HEK293 (cell line): ENCODE measurements around the gene PHLDB1.

Experiments
- ZBTB48 ChIP-seq: fragments of 450-650 bp; formaldehyde crosslinking; IDR thresholded peaks from 2 replicates; pipeline ENCODE4 v1.5.1; 2016; ENCODE audit warnings: missing biosample characterization, missing genetic modification characterization
- ZNF549 ChIP-seq: fragments of 450-650 bp; IDR thresholded peaks from 2 replicates; pipeline ENCODE4 v1.5.1; 2018; ENCODE audit warnings: missing biosample characterization, missing genetic modification characterization, mild to moderate bottlenecking, inconsistent platforms, moderate library complexity
- ZNF558 ChIP-seq: fragments of 450-650 bp; formaldehyde crosslinking; IDR thresholded peaks from 2 replicates; pipeline ENCODE4 v1.5.1; 2016; ENCODE audit warnings: missing biosample characterization, missing genetic modification characterization
- TF ChIP-seq, protein P1 (sequence below): fragments of 450-650 bp; formaldehyde crosslinking; IDR thresholded peaks from 2 replicates; pipeline ENCODE4 v1.5.1; 2016; ENCODE audit warnings: missing biosample characterization, missing genetic modification characterization, low read depth

- TF ChIP-seq ZBTB48 (tag by site-specific recombination) (no peak), ZNF549 (tag by site-specific recombination) (no peak), ZNF558 (tag by site-specific recombination) (no peak)
- TF ChIP-seq, protein P1, sequence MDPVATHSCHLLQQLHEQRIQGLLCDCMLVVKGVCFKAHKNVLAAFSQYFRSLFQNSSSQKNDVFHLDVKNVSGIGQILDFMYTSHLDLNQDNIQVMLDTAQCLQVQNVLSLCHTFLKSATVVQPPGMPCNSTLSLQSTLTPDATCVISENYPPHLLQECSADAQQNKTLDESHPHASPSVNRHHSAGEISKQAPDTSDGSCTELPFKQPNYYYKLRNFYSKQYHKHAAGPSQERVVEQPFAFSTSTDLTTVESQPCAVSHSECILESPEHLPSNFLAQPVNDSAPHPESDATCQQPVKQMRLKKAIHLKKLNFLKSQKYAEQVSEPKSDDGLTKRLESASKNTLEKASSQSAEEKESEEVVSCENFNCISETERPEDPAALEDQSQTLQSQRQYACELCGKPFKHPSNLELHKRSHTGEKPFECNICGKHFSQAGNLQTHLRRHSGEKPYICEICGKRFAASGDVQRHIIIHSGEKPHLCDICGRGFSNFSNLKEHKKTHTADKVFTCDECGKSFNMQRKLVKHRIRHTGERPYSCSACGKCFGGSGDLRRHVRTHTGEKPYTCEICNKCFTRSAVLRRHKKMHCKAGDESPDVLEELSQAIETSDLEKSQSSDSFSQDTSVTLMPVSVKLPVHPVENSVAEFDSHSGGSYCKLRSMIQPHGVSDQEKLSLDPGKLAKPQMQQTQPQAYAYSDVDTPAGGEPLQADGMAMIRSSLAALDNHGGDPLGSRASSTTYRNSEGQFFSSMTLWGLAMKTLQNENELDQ (tag by site-specific recombination), result no peak
Measured at GRCh38 chr11:118687906-118688305, 80.5 kb downstream of the PHLDB1 start.
